Bronchial epithelial cell (primary cell): ENCODE measurements around the gene ITGA8. TPM values are rescaled to one million over a fixed set of nuclear protein-coding genes. Genes with fewer than 3 reads are reported as not detected.

Experiments
- DNase-seq: peaks from one replicate; pipeline ENCODE4 v3.0.0-alpha.2; 2010; ENCODE audit warnings: low read depth
- FAIRE-seq: peaks from 2 replicates; lab custom pipeline; 2011; peaks lifted over from hg19 to GRCh38; lab: Jason Lieb, UNC
- H3K27me3 ChIP-seq: 2 replicates; pipeline ENCODE4 v1.5.1; 2011; ENCODE audit warnings: low read length; ENCODE audit not compliant: control insufficient read depth, insufficient read depth
- H3K36me3 ChIP-seq: 2 replicates; pipeline ENCODE4 v1.5.1; 2011; ENCODE audit warnings: low read length; ENCODE audit not compliant: control insufficient read depth, insufficient read depth
- H3K4me3 ChIP-seq: 2 replicates; pipeline ENCODE4 v1.5.1; 2011; ENCODE audit warnings: mild to moderate bottlenecking, low read depth, low read length, control low read depth
- CTCF ChIP-seq: IDR thresholded peaks from 2 replicates; pipeline ENCODE4 v1.5.1; 2011; ENCODE audit warnings: mild to moderate bottlenecking, moderate library complexity, low read length, control low read depth, inconsistent platforms; ENCODE audit not compliant: insufficient read depth, severe bottlenecking
- total RNA-seq: library from RNA; depleted of rRNA; stranded (reverse); fragments of >200 nt; gene quantifications from 2 replicates; pipeline ENCODE4 v1.2.1, GENCODE V29; 2014

The ITGA8 gene
- total RNA-seq, 1 donor from 2014 or later, result under 0.01 TPM

DNA sequence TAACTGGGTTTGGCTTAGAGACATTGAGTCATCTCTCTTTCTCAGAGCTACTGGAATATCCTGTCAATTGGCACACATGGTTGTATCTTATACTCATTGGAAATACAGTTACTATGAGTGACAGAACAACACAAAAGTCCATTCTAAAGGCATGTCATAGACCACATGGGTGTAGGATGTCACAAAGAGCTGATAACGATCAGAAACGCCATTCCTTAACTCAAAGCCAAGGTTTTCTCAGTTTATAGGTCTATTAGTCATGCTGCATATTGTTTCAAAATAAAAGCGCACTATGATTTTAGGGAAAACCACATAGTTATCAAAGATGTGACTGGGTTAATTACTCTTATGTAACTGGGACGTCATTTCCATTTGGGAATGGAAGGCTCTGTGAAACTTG, 201.5 kb downstream of the ITGA8 start:
- TF ChIP-seq CTCF, result no peak

DNA sequence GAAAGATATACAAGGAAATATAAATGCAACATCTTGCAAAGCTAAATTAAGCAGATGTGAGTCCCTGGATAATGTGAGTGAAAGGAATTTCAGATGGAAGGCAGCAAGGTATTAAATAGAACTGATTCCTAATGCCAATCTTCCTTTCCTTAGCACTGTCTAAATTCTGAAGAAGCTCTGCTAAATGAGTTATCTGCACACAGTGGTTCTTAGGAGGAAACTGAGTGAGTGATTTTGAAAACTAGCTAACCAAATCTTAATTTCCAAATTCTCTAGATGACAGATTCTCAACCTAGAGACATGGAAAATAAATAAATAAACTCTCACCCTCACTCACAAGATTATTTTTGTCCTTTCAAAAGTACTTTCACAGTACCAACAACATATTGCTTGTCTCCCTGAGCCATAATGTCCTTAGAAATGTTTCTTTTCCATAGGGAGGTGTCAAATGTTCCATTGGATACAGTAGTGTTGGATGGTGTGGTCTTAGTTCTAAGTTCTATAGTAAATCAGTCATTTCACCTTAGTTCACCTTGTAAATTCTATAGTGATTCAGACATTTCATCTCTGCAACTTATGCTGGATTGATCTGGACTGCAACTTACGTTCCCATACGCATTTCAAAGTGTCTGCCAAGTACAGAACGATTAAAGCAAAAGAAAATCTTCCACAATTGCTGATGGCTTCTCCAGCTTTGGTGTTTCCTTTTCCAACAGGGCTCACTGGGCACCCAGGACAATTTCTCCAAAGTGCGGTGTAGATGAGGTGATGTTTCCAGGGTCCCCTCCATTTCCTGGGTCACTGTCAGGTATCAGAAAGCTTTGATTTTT, 203.3 kb downstream of the ITGA8 start:
- FAIRE-seq (no peak), DNase-seq (no peak)
- Histone ChIP-seq H3K4me3 (no peak overlapping the region), H3K27me3 (no peaks in the 10 kb centered on the region), H3K36me3 (no peaks in the 10 kb centered on the region)
- TF ChIP-seq CTCF, result no peak

More for the DNA sequence above, 201.5 kb downstream of the ITGA8 start:
- DNase-seq (no peak), FAIRE-seq (no peak)
- no peaks in the 10 kb centered on the region for H3K27me3 ChIP-seq
- H3K36me3 ChIP-seq, result no peaks in the 10 kb centered on the region
- H3K4me3 ChIP-seq, result no peak overlapping the region

DNA sequence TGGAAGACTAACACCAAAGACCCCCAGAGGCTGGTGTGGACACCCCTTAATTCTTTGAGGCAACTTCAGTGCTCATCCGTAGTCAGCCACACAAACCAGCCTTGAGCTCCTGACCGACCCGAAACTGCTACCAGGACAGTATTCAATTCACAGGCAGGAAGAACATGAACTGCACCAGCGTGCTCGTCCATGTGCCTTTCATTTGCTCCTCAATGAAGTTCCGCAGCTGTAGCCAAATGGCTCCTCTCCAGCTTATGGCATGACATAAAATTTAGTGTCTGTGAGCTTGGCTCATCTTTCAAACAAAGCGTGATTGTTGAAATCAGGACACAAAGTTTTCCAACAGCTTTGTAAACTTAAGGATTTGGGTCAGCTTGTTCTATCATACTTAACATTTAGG, 204.5 kb downstream of the ITGA8 start:
- H3K27me3 ChIP-seq, result no peaks in the 10 kb centered on the region
- FAIRE-seq (no peak), DNase-seq (no peak)
- H3K4me3 ChIP-seq, result no peak overlapping the region
- no peak for TF ChIP-seq CTCF
- H3K36me3 ChIP-seq, result no peaks in the 10 kb centered on the region

GRCh38 chr10:15510963-15511362, 208.8 kb downstream of the ITGA8 start:
- no peak for DNase-seq
- Histone ChIP-seq H3K4me3 (no peak overlapping the region), H3K27me3 (no peaks in the 10 kb centered on the region), H3K36me3 (no peaks in the 10 kb centered on the region)
- TF ChIP-seq CTCF, result no peak
- no peak for FAIRE-seq

GRCh38 chr10:15505329-15505728, 214.4 kb downstream of the ITGA8 start:
- Histone ChIP-seq H3K27me3 (no peaks in the 10 kb centered on the region), H3K4me3 (no peak overlapping the region), H3K36me3 (no peaks in the 10 kb centered on the region)
- no peak for FAIRE-seq
- no peak for TF ChIP-seq CTCF
- no peak for DNase-seq
